HG02970 (cell line): ENCODE measurements around the gene SNX32.

ENCODE experiments used
- ATAC-seq: cut with Tn5 transposase; IDR thresholded peaks from one replicate; pipeline ENCODE4 v1.9.1; 2021; ENCODE audit warnings: mild to moderate bottlenecking, moderate library complexity, moderate number of reproducible peaks; ENCODE audit not compliant: unreplicated experiment, low FRiP score

SNX32 gene

DNA sequence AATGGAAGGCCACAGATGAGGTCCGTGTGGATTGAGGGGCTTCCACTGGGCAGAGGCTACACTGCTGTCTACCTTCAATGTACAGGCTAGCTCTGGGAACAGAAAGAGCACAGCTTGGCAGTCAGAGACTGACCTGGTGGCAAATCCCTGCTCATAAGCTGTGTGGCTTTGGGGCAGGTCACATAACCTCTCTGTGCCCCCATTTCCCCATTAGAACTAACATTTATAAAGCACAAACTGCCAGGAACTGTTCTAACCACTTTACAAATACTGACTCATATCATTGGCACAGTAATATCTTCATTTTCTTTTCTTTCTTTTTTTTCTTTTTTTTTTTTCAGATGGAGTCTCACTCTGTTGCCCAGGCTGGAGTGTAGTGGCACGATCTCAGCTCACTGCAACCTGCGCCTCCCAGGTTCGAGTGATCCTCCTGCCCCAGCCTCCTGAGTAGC lies 63.3 kb downstream of the SNX32 start:
- no peak for ATAC-seq

DNA sequence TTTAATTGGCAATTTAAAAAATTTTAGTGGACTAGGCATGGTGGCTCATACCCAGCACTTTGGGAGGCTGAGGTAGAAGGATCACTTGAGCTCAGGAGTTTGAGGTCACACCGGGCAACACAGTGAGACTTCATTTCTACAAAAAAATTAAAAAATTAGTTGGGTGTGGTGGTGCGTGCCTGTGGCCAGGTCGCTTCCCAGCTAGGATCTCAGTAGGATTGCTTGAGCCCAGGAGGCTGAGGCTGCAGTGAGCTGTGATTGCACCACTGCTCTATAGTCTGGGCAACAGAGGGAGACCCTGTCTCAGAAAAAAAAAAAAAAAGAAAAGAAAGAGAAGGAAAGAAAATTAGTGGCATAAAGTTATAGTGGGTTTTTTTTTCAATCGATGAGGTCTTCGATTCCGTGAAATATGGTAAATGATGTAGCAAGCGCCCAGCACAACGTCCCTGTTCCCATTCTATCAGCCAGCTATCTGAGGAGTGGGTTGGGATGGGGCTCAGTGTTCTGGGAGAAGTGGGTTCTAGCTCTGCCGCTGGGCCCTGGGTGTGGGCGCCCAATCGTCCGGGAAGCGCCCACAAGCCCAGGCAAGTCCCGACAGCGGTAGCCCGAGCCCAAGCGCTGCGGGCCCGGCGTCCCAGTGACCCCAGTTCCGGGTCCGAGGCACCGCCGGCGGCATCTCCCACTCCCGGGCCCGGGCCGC lies 65.0 kb downstream of the SNX32 start:
- no peak for ATAC-seq

DNA sequence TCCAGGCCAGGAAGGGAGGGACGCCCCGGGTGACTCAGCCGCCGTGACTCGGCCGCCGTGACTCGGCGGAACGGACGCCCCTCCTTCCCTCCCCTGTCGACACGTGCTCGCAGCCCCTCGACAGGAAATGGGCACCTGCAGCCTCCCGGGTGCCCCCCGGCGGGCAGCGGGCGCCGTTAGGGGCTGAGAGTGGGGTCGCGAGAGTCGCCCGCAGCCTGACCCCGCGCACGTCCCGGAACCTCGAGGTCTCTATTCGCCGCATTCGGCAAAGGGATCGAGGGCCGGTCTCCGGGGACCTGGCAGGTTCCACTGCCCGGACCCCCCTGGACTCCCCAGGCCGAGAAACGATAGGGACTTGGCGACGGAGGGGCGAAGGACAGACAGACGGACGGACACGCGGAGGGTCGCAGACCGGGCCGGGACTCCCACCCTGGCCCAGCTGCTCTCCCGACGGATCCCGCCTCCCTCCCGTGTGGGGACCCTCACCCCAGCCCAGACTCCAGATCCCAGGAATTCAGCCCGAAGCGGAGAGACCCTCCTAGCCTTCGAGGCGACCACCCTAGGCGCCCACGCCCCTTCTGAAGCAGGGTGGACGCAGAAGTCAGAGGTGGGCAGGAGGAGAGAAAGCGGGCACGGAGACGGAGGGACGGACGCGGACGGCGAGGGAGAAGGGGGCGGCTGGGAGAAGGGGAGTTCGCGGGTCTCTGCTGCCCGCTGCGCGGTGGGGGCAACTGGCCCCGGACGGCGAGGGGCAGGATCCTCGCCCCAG lies 65.8 kb downstream of the SNX32 start:
- no peak for ATAC-seq

DNA sequence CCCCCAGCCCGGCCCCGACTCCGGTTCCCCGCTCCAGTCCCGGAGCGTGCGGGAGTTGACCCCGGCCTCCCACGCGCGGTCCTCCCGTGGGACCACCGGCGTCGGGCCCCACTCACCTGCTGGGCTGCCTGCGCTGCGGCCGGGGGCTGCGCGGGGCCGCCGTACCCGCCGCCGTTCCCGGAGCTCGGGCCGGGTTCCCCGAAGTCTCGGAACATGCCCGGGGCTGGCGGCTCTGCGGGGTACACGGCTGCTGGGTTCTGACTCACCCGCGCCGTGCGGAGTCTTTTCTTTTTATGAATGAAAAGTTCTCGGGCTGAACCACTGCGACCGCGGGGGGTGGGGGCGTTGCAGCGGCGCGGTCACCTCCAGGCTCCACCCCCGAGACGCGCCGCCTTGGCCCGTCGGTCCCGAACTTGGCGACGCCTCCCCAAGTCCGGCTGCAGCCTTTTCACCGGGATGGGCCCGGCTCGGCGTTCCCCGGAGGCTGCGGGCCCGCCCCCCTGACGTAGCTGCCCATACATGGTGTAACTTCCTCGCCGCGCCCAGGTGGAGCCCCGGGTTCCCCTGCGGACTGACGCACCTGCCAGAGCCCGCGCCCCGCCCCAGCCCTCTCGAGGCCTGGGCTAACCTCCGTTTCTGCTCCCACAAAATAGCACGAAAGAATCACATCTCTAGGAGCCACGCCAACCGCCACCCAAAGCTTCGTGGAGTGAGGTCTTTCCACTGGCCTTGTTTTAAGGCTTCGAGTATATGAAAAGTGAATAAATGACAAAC lies 66.5 kb downstream of the SNX32 start, which contains the start of gene FOSL1:
TSS of gene FOSL1 (minus strand) at position 264 of the 774 bp plus-strand sequence. CDS start at position 215, 49 bp downstream.
- peak; percentile 88 for ATAC-seq

DNA sequence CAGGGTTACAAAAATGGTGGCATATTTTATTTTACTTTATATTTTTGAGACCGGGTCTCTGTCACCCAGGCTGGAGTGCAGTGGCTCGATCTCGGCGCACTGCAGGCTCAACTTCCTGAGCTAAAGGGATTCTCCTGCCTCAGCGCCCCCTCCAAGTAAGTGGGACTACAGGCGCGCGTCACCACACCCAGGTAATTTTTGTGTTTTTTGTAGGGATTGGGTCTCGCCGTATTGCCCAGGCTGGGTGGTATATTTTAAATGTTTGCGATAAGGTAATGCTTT lies 67.1 kb downstream of the SNX32 start:
- ATAC-seq, result no peak

DNA sequence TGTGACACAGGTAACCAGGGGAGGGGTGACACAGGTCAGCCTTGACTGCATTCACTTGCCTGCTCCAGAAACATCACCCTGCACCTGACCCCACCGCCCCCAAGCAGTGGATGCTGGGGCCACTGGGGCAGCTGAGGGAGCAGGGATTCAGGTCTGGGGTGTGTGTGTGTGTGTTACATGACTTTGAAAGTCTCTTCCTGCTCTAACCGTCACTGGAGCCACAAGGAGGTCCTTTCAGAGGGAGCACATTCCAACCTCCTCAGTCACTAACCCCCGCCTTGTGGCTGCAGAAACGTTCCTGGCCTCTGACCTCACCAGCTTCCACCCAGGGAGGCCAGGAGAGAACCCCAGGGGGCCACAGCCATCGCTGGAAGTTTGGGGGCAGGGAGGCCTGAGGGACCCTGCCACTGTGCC lies 69.3 kb downstream of the SNX32 start:
- ATAC-seq, result no peak
